Prostate gland (tissue), 2 donors: ENCODE results near the gene NT5DC4. TPM values are rescaled to one million over a fixed set of nuclear protein-coding genes. Genes with fewer than 3 reads are reported as not detected.

ENCODE experiments used
- DNase-seq: peaks from one replicate; pipeline ENCODE4 v3.0.0-alpha.2; 2019; ENCODE audit warnings: low spot score
- H3K27ac ChIP-seq, 2 donors: fragments of 200-600 bp; sonication (generic); 2 replicates each; pipeline ENCODE4 v1.5.1; 2017 to 2019
- H3K27me3 ChIP-seq: fragments of 200-600 bp; sonication (generic); replicated peaks from 2 replicates; pipeline ENCODE4 v1.5.1; 2019; ENCODE audit not compliant: insufficient read depth
- H3K36me3 ChIP-seq, 2 donors: fragments of 200-600 bp; sonication (generic); 1 replicate in 1 of 2; 2 replicates in 1 of 2; pipeline versions ENCODE4 v1.5.1 to v1.8.1; 2017 to 2019
- H3K4me1 ChIP-seq: fragments of 200-600 bp; sonication (generic); replicated peaks from 2 replicates; pipeline ENCODE4 v1.5.1; 2019
- H3K4me3 ChIP-seq, 2 donors: fragments of 200-600 bp; sonication (generic); 2 replicates each; pipeline ENCODE4 v1.5.1; 2017 to 2019
- H3K9me3 ChIP-seq: fragments of 200-600 bp; sonication (generic); 2 replicates; pipeline ENCODE4 v1.5.1; 2017
- POLR2A ChIP-seq: fragments of 450-650 bp; IDR thresholded peaks from one replicate; pipeline ENCODE4 v1.6.1; 2016; ENCODE audit warnings: antibody characterized with exemption, mild to moderate bottlenecking
- POLR2AphosphoS5 ChIP-seq: sonication (generic); formaldehyde crosslinking; IDR thresholded peaks from one replicate; pipeline ENCODE4 v1.6.1; 2017; ENCODE audit warnings: antibody characterized with exemption
- WGBS: methylation state at CpG from one replicate; pipeline ENCODE4 v1.1.5; 2018; 5-methylcytosine and 5-hydroxymethylcytosine counted together
- intact Hi-C: fragments of 100-400 bp; cut with DNase I; formaldehyde crosslinking; loops from one replicate; pipeline ENCODE4 v1.14.2; 2022
- total RNA-seq, 2 donors: library from RNA; depleted of rRNA; stranded (reverse); fragments of >200 nt; gene quantifications; one replicate each; pipeline ENCODE4 v1.1.0, GENCODE V29; 2016
- TF ChIP-seq, protein P1 (sequence below), 4 experiments: fragments of 200-600 bp in 2 of 4; fragments of 450-650 bp in 2 of 4; sonication (generic) in 2 of 4; IDR thresholded peaks; 1 replicate in 3 of 4; 2 replicates in 1 of 4; pipeline ENCODE4 v1.5.1; 2016 to 2019; ENCODE audit warnings: antibody characterized with exemption in 4 of 4, mild to moderate bottlenecking in 2 of 4, moderate library complexity in 2 of 4

Gene NT5DC4
- total RNA-seq, 2 donors from 2014 or later: 0.23 TPM; not detected in 1

DNA sequence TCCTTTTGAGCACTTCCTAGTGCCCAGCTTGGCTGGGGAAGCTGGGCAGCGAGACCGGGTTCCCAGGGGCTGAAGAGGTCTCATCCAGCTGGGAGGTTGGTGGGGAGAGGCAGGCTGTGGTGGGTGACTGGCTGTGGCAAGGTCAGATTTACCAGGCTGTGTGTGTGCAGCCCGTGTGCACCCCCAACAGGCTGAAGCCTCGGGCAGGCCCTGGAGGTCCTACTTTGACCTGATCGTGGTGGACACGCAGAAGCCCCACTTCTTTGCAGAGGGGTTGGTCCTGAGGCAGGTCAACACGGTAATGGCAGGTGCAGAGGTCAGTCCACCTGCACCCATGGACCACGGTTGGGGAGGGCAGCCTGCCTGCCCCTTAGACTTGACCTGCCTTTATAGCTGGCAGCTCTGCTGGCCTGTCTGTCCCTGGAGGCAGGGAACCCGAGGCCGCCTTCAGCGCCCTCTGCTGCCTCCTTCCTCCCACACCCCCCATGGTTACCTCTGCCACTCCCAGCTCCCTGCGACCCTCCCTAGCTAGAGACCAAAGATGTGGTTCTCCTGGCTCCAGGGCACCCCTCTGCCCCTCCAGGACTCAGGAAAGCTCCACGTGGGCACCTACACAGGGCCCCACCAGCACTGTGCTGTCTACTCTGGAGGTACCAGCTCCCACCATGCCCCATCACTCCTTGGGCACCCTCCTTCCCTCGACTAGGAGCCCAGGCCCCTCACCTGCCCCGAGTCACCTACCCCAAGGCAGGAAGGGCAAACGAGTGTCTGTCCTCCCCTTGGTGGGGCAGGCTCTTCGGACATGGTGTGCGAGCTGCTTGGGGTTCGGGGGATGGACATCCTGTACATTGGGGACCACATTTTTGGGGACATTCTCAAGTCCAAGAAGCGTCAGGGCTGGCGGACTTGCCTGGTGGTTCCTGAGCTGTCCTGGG lies 4.0 kb downstream of the NT5DC4 start:
- H3K27me3 ChIP-seq: no peaks in the 10 kb centered on the region
- no peaks in the 10 kb centered on the region for H3K9me3 ChIP-seq
- intact Hi-C loops: no loop called here
- TF ChIP-seq, protein P1, sequence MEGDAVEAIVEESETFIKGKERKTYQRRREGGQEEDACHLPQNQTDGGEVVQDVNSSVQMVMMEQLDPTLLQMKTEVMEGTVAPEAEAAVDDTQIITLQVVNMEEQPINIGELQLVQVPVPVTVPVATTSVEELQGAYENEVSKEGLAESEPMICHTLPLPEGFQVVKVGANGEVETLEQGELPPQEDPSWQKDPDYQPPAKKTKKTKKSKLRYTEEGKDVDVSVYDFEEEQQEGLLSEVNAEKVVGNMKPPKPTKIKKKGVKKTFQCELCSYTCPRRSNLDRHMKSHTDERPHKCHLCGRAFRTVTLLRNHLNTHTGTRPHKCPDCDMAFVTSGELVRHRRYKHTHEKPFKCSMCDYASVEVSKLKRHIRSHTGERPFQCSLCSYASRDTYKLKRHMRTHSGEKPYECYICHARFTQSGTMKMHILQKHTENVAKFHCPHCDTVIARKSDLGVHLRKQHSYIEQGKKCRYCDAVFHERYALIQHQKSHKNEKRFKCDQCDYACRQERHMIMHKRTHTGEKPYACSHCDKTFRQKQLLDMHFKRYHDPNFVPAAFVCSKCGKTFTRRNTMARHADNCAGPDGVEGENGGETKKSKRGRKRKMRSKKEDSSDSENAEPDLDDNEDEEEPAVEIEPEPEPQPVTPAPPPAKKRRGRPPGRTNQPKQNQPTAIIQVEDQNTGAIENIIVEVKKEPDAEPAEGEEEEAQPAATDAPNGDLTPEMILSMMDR (IDR thresholded peaks at IDR 0.05): no peak
- no peak for TF ChIP-seq POLR2AphosphoS5
- no peak for TF ChIP-seq POLR2A
- 88% methylated on average over 21 of the region's 21 CpGs for WGBS
- DNase-seq: no peak
- no peaks in the 10 kb centered on the region for H3K36me3 ChIP-seq
- H3K4me3 ChIP-seq: no peak overlapping the region
- H3K4me1 ChIP-seq: no peaks in the 10 kb centered on the region
- no peak overlapping the region for H3K27ac ChIP-seq

DNA sequence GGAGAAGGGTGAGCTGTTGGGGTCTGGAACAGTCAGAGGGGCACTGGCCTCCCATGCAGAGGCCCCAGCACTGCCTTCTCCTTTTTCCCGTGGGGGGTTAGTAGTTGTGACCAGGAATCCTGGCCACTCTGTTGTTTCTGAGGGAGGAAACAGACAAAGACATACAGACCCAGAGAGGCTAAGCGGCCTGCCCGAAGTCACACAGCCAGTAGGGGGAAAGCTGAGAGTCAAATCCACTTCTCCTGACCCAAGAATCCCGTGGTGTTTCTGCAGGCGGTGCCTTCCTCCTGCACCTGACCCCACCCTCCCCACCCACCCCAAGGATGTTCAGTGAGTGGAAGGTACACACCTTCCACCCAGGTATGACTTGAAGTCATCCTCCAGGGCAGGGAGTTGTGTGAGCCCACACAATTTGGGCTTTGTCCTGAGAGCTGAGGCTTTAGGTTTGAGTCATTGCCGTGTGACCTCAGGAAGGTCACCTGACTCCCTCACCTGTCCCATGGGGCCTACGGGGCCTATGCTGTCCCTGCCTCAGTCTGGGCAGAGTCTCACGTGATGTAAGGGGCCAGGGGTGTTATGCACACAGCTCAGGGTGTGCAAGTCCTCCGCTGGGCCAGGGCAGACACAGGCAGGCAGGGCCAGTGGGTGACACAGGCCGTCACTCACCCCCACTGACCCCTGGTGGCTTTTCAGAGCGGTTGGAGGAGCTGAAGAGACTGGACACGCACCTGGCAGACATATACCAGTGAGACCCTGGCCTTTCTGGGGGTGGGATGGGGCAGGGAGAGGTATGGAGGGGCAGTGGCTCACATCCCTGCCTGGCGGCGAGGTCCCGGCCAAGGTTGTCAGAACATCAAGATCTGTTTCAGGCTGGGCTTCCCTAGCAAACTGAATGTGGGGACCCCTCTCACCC lies 5.0 kb downstream of the NT5DC4 start:
- TF ChIP-seq POLR2A (no peak), POLR2AphosphoS5 (no peak)
- TF ChIP-seq, protein P1 (IDR thresholded peaks at IDR 0.05): no peak
- no peak for DNase-seq
- H3K4me1 ChIP-seq: no peaks in the 10 kb centered on the region
- no peaks in the 10 kb centered on the region for H3K9me3 ChIP-seq
- intact Hi-C loops: loop anchor here (1.0 kb wide), 1 partner anchor 100 kb away; no protein-coding TSS in a partner anchor
- no peak overlapping the region for H3K27ac ChIP-seq
- no peaks in the 10 kb centered on the region for H3K36me3 ChIP-seq
- no peaks in the 10 kb centered on the region for H3K27me3 ChIP-seq
- 94% methylated on average over 15 of the region's 15 CpGs for WGBS
- H3K4me3 ChIP-seq: no peak overlapping the region

DNA sequence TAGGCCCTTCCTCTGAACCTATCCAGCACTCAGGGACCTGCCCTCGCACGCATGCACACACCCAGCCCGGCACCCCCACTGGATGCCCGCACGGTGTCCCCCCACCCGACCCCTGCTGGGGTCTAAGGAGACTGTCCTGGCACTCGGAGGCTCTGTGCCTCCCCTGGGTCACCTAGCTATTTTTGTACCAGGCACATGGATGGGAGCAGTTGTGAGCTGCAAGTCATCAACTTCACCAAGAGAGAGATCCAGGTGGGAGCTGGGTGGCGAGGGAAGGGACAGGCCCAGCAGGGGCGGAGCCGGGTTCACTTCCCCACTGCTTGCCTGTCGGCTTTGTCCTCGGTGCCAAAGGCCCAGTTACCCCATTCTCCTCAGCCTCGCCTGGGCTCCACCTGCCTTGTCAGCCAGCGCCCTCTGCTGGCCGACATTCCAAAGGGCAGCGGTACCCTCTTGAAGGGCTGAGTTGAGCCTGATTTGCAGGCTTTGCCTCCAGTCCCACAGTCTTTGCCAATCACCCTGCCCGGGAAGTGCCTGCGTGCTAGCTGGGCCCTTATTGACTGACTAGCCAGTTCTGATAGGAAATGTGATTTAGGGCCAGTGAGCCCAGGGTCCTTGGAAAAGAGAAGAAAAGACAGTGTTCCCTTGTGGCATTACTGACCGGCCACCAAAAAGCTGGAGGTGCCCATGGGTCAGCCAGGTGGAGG lies 5.8 kb downstream of the NT5DC4 start:
- DNase-seq: peak; percentile 89
- Histone ChIP-seq H3K36me3 (no peaks in the 10 kb centered on the region), H3K9me3 (no peaks in the 10 kb centered on the region), H3K27me3 (no peaks in the 10 kb centered on the region), H3K27ac (no peak overlapping the region), H3K4me3 (no peak overlapping the region), H3K4me1 (no peaks in the 10 kb centered on the region)
- WGBS: 33% methylated on average over 19 of the region's 19 CpGs
- TF ChIP-seq, protein P1 (IDR thresholded peaks at IDR 0.05): peak; percentile 93 to 99 (median 95)
- TF ChIP-seq POLR2A: no peak
- peak; percentile 57 for TF ChIP-seq POLR2AphosphoS5
- intact Hi-C loops: loop anchor here (1.0 kb wide), 1 partner anchor 100 kb away; no protein-coding TSS in a partner anchor

DNA sequence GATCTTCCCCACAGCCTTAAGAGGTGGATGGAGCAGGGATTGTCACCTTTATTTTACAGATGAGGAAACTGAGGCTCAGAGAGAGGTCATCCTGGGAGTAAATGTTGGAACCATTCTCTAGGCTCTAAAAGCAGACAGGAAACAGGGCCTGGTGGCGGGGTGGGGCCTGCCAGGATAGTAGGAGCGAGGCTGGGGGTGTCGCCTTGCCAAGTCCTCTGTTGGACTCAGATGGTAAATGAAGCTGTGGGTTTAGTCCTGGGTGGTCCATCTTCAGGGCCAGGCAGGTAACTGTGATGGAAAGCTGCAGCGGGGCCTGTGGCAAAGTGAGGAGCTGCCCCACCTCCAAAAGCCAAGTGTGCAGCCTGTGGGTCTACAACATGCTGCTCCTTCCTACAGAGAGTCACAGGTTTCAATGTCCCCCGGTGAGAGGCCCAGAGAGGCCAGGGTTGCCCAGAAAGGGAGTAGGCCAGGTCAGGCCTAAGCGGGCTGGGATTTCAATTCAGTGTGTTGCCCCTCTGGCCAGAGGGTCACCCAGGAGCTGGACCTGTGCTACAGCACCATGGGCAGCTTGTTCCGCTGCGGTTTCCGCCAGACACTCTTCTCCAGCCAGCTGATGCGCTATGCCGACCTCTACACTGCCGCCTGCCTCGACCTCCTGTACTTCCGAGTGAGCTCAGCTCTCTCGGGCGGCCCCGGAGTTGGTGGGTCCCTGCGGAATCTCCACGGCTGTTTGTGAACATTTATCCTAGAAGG lies 6.6 kb downstream of the NT5DC4 start:
- intact Hi-C loops: no loop called here
- no peak overlapping the region for H3K27ac ChIP-seq
- TF ChIP-seq POLR2A (no peak), POLR2AphosphoS5 (no peak)
- TF ChIP-seq, protein P1 (IDR thresholded peaks at IDR 0.05): no peak
- DNase-seq: no peak
- H3K9me3 ChIP-seq: no peaks in the 10 kb centered on the region
- H3K36me3 ChIP-seq: no peaks in the 10 kb centered on the region
- H3K4me3 ChIP-seq: no peak overlapping the region
- H3K27me3 ChIP-seq: no peaks in the 10 kb centered on the region
- no peaks in the 10 kb centered on the region for H3K4me1 ChIP-seq
- WGBS: 94% methylated on average over 19 of the region's 19 CpGs
